SU-DHL-6 (cell line): ENCODE measurements around the gene ANO10.
"Not testable (repeated sequence)": the region's sequence is repeated elsewhere in the genome, so short reads cannot be mapped to it uniquely, and the experiment has no call there.

Source experiments
- H2AFZ ChIP-seq: fragments of 200-600 bp; sonication (generic); 2 replicates; pipeline ENCODE4 v1.6.1; 2014; ENCODE audit warnings: low read depth, mild to moderate bottlenecking, moderate library complexity, mixed read lengths, antibody characterized with exemption, low read length; ENCODE audit not compliant: severe bottlenecking
- H3F3A ChIP-seq: fragments of 200-600 bp; shearing (Covaris generic); 2 replicates; pipeline ENCODE4 v1.6.0; 2016; ENCODE audit warnings: antibody characterized with exemption, mild to moderate bottlenecking; ENCODE audit not compliant: insufficient read depth
- H3K27ac ChIP-seq: fragments of 200-600 bp; sonication (generic); 2 replicates; pipeline ENCODE4 v1.5.1; 2016; ENCODE audit warnings: low read depth, mild to moderate bottlenecking, low read length, moderate library complexity, mixed read lengths
- H3K27me3 ChIP-seq: fragments of 200-600 bp; sonication (generic), shearing (Covaris generic); 2 replicates; pipeline ENCODE4 v1.6.0; 2014; ENCODE audit warnings: mild to moderate bottlenecking, low read length
- H3K36me3 ChIP-seq: fragments of 200-600 bp; sonication (generic); 2 replicates; pipeline ENCODE4 v1.6.1; 2014; ENCODE audit warnings: mild to moderate bottlenecking, low read length, mixed read lengths
- H3K4me2 ChIP-seq: fragments of 300-600, 200-600 bp; shearing (Covaris generic), sonication (generic); 2 replicates; pipeline ENCODE4 v1.6.0; 2014; ENCODE audit warnings: low read length, low read depth, mild to moderate bottlenecking; ENCODE audit not compliant: poor library complexity, severe bottlenecking
- H3K4me3 ChIP-seq: fragments of 200-600 bp; sonication (generic); 2 replicates; pipeline ENCODE4 v1.5.1; 2014; ENCODE audit warnings: antibody characterized with exemption, low read length, mild to moderate bottlenecking, mixed read lengths; ENCODE audit not compliant: insufficient read depth, poor library complexity, severe bottlenecking
- H3K79me2 ChIP-seq: fragments of 200-600 bp; sonication (generic); 2 replicates; pipeline ENCODE4 v1.6.1; 2014; ENCODE audit warnings: mild to moderate bottlenecking, low read length, moderate library complexity; ENCODE audit not compliant: insufficient read depth
- H3K9ac ChIP-seq: fragments of 200-600 bp; sonication (generic); 2 replicates; pipeline ENCODE4 v1.7.0; 2014; ENCODE audit warnings: mild to moderate bottlenecking, low read length
- H3K9me2 ChIP-seq: fragments of 200-600 bp; sonication (generic); replicated peaks from 2 replicates; pipeline ENCODE4 v1.6.1; 2014; ENCODE audit warnings: low read length; ENCODE audit not compliant: insufficient read depth
- H3K9me3 ChIP-seq: fragments of 200-600 bp; sonication (generic); 2 replicates; pipeline ENCODE4 v1.6.1; 2014; ENCODE audit warnings: low read length, mixed read lengths; ENCODE audit not compliant: insufficient read depth
- H4K20me1 ChIP-seq: fragments of 200-600 bp; sonication (generic); 2 replicates; pipeline ENCODE4 v1.6.1; 2014; ENCODE audit warnings: low read depth, mild to moderate bottlenecking, antibody characterized with exemption, low read length, moderate library complexity, mixed read lengths
- CTCF ChIP-seq: fragments of 200-600 bp; sonication (generic); IDR thresholded peaks from one replicate; pipeline ENCODE4 v1.5.1; 2017; ENCODE audit warnings: antibody characterized with exemption, mild to moderate bottlenecking, low read length, moderate library complexity; ENCODE audit not compliant: insufficient read depth, poor library complexity, severe bottlenecking
- EZH2phosphoT487 ChIP-seq: fragments of 200-600 bp; sonication (generic), shearing (Covaris generic); conservative IDR thresholded peaks from 2 replicates; pipeline ENCODE4 v1.6.1; 2018; ENCODE audit warnings: mild to moderate bottlenecking, antibody characterized with exemption, low read length, moderate library complexity, mixed read lengths

The ANO10 gene

DNA sequence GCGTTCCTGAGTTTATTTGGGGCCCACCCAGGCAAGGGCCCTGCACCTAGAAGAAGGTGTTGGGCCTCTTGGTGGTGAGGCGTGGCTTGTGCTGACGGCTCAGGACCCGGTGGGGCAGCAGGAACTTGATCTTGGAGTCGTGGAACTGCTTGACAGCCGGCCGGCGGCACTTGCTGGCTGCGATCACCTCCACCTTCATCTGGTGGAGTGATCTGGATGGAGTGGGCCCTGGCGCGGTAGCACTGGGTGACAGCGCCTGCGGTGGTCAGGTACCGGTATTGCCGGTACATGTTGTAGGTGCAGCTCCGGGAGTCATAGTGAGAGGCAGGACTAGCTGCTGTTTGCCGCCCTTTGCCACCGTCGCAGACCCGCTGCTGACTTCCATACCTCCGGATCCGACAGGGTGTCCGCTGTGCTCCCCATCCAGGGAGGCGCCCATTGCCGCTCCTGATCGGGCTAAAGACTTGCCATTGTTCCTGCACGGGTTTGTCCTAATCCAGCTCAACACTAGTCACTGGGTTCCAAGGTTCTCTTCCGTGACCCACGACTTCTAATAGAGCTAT is 136.8 kb downstream of the ANO10 start:
- H3K9me2 ChIP-seq: no peaks in the 10 kb centered on the region
- H3K27ac ChIP-seq: no peak overlapping the region
- H3K79me2 ChIP-seq: no peaks in the 10 kb centered on the region
- TF ChIP-seq EZH2phosphoT487 (no peak), CTCF (no peak)
- H3K27me3 ChIP-seq: no peaks in the 10 kb centered on the region
- H3K4me2 ChIP-seq: no peak overlapping the region
- no peak overlapping the region for H2AFZ ChIP-seq
- H4K20me1 ChIP-seq: no peaks in the 10 kb centered on the region
- H3K9ac ChIP-seq: no peak overlapping the region
- H3K4me3 ChIP-seq: no peak overlapping the region
- no peaks in the 10 kb centered on the region for H3F3A ChIP-seq
- no peaks in the 10 kb centered on the region for H3K36me3 ChIP-seq
- no peaks in the 10 kb centered on the region for H3K9me3 ChIP-seq

- Histone ChIP-seq H3K27ac (no peak overlapping the region), H3K4me2 (no peak overlapping the region), H3K9me2 (no peaks in the 10 kb centered on the region)
Observed at GRCh38 chr3:43481375-43481774, 140.4 kb downstream of the ANO10 start.

DNA sequence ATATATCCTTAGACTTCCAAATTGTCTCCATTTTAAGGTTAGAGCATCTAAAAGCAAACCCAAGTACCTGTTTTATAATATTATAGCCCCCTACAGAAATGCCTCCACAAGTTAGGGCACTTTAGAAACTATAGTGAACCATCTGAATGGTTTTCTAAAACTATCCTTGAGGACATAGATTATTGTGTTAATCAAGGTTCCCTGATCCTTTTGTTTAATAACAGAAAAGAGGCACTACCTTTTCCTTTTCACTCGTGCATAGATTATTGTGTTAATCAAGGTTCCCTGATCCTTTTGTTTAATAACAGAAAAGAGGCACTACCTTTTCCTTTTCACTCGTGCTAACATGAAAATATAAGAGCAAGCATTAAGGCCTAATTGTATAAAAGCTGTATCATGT is 143.0 kb downstream of the ANO10 start:
- H3K4me3 ChIP-seq, H3K9ac ChIP-seq, H3F3A ChIP-seq, H3K79me2 ChIP-seq, H4K20me1 ChIP-seq, H3K27me3 ChIP-seq, H3K9me3 ChIP-seq, H3K9me2 ChIP-seq, H2AFZ ChIP-seq, H3K4me2 ChIP-seq, H3K36me3 ChIP-seq, H3K27ac ChIP-seq: not testable (repeated sequence)

More at GRCh38 chr3:43481375-43481774, 140.4 kb downstream of the ANO10 start:
- Histone ChIP-seq H3F3A (no peaks in the 10 kb centered on the region), H2AFZ (no peak overlapping the region), H4K20me1 (no peaks in the 10 kb centered on the region), H3K36me3 (no peaks in the 10 kb centered on the region), H3K4me3 (no peak overlapping the region), H3K79me2 (no peaks in the 10 kb centered on the region), H3K27me3 (no peaks in the 10 kb centered on the region), H3K9ac (no peak overlapping the region), H3K9me3 (no peaks in the 10 kb centered on the region)
- TF ChIP-seq EZH2phosphoT487 (no peak), CTCF (no peak)

GRCh38 chr3:43478118-43478785 is 143.6 kb downstream of the ANO10 start:
- Histone ChIP-seq H3K27ac (no peak overlapping the region), H3K4me3 (no peak overlapping the region)

More at GRCh38 chr3:43478118-43478785, 143.6 kb downstream of the ANO10 start:
- TF ChIP-seq EZH2phosphoT487: no peak
- no peak for TF ChIP-seq CTCF
- Histone ChIP-seq H3K79me2 (no peaks in the 10 kb centered on the region), H2AFZ (no peak overlapping the region), H4K20me1 (no peaks in the 10 kb centered on the region), H3K9ac (no peak overlapping the region), H3F3A (no peaks in the 10 kb centered on the region), H3K36me3 (no peaks in the 10 kb centered on the region), H3K4me2 (no peak overlapping the region), H3K9me2 (no peaks in the 10 kb centered on the region), H3K9me3 (no peaks in the 10 kb centered on the region), H3K27me3 (no peaks in the 10 kb centered on the region)
